NOMO-1 (cell line): Measurements from ENCODE around the gene BZW2.
A peak's percentile ranks its signal among the peaks of the same experiment; 100 is the strongest.
"Not testable (repeated sequence)": the region's sequence is repeated elsewhere in the genome, so short reads cannot be mapped to it uniquely, and the experiment has no call there.

Experiments
- DNase-seq, 2 experiments: peaks; one replicate each; lab custom pipeline; 2025; ENCODE audit not compliant: unreplicated experiment in 2 of 2; lab: John Stamatoyannopoulos, UW

The BZW2 gene

GRCh38 chr7:16670021-16670420, 24.0 kb downstream of the BZW2 start:
- DNase-seq = no peak

DNA sequence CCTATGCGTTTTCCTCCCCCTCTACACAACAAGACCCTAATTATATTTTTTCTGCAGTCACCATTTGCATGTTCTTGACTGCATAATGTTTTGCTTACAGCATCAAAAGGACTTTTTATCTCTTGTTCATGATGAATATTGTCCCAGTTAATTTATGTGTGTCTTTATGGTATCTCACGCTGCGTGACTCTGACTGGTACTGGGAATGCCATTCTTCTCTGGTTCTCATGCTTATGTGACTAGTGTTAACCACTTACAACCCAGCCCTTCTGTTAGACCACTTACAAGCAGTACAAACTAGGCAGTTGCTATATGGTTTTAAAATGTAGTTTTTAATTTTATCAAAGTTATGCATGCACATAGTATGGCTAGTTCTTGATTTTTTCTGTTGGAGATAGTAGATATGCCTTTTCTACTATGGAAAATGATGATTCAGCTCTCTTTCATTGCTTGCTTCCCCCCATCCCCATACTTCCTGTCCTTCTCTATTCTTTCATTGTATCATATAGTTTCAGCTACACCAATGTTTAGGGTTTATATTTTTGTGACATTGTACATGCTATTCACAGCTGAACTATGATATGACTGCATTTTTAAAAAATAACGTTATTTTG, 24.9 kb downstream of the BZW2 start:
- DNase-seq = no peak

DNA sequence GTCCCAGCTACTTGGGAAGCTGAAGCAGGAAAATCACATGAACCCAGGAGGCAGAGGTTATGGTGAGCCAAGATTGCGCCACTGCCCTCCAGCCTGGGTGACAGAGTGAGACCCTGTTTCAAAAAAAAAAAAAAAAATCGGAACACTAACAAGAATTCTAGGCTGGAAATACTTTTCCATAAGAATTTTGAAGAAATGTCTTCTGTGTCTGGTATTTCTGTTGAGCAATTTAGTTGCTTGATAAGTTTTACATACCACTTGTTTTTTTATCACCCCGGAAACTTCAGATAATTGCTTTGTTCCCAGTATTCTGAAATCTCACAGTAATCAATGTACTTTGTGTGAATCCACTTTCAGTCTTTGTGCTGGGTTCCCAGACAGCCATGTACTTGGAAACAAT, 25.8 kb downstream of the BZW2 start:
- no peak for DNase-seq

GRCh38 chr7:16675277-16675676, 29.3 kb downstream of the BZW2 start:
- no peak for DNase-seq

DNA sequence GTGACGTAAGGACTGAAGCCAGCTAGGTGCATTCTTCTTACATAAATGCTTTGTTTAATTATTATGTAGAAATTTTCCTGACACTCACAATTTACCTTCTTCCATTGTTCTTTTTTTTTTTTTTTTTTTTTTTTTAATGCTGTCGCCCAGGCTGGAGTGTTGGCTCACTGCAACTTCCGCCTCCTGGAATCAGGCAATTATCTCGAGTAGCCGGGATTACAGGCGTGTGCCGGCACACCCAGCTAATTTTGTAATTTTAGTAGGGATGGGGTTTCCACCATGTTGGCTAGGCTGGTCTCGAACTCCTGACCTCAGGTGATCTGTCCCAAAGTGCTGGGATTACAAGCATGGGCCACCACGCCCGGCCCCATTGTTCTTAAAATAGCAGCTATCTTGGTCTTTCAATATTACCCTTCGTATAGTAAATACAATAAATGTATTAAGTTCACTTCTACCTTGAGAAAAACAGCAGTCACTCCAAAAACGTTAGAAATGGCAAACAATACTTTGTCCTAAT, 32.1 kb downstream of the BZW2 start:
- DNase-seq = no peak

DNA sequence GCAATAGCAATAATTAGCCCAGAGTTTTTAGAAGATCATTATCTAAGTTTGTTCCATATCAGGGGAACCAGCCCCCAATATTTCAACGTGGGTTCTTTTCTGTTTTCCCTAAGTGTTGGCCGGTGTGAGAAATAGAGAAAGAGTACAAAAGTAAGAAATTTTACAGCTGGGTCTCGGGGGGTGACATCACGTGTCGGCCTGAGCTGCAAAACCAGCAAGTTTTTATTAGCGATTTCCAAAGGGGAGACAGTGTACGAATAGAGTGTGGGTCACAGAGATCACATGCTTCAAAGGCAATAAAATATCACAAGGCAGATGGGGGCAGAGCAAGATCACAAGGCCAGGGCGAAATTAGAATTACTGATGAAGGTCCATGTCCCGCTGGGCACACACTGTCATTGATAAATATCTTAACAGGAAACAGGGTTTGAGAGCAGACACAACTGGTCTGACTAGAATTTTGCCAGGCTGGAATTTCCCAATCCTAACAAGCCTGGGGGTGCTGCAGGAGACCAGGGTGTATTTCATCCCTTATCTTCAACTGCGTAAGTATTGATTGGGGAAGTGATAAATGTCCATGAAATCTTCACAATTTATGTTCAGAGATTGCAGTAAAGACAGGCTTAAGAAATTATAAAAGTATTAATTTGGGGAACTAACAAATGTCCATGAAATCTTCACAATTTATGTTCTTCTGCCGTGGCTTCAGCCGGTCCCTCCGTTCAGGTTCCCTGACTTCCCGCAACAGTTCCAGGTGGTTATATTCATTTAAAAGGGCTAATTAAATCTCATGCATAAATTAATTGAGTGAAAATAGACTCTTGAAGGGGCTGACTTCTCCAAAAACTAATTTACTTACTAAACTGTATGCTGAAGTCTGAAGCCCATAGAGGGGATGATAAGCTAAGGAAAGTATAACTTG, 32.9 kb downstream of the BZW2 start:
- not testable (repeated sequence) for DNase-seq

GRCh38 chr7:16684935-16685334, 39.0 kb downstream of the BZW2 start:
- DNase-seq = no peak

DNA sequence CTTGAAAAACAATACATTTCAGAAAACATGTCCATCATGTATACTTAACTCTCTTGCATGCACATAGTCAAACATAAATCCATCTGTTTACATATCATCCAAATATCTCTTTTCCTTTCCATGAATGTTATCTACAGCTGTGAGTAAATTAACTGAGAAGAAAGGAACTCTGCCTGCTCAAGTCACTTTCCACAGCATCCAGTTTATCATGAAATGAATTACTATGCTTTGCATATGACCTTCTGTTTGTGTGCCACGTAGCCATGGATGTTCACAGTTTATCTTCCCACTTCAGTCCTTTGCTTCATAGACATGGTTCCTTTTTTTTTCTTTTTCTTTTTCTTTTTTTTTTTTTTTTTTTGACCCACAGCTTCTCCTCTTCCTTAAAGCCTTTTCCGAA, 39.6 kb downstream of the BZW2 start:
- DNase-seq = no peak

DNA sequence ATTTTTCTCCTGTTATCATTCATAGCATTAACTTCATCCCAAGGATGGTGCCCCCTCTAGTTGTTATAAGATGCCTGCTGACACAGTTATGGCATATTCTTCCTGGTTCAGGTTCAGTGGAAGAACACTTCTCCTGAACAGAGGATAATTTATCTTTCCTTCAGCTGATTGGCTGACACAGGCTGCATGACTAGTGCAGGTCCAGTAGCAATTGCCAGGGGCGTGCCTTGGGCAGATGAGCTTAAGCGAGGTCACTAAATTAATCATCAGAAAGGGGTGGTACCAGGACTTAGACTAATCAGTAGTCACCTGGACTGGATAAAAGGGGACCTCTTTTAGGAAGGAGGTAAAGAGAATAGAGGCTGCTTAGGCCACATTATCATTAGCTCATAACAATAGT, 42.3 kb downstream of the BZW2 start:
- DNase-seq = no peak

- no peak for DNase-seq
Observed at GRCh38 chr7:16691241-16691640, 45.3 kb downstream of the BZW2 start.

- DNase-seq = no peak
Observed at GRCh38 chr7:16693601-16694318, 47.8 kb downstream of the BZW2 start.

- no peak for DNase-seq
Observed at GRCh38 chr7:16694806-16695205, 48.8 kb downstream of the BZW2 start.

DNA sequence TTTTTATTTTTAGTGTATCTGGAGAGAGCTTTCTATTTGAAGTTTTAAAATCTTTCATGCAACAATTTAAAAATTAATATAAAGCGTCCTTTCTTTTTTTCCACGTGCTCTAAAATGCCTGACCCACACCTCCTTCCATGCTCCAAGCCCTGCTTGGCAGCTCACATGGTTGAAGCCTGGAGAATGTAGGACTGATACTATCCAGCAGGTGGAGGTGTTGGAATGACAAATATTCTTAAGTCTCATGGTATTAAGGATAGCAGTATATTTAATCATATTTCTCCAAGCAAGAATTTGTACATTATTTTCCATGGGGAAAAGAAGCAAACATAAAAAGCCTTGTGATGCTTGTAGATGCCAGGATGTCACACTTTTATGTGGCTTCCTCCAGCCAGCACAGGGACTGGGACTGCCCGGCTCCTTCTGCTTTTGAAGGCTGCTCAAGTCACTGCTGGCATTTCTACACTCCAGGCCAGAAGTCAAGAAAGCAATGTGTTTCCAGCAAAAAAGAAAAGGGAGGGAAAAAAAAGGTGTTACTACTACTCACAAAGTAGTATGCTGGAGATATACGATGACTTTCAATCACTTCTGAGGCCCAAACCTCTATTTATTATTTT, 49.7 kb downstream of the BZW2 start:
- DNase-seq = peak in 1 of 2 experiments; percentile 8

DNA sequence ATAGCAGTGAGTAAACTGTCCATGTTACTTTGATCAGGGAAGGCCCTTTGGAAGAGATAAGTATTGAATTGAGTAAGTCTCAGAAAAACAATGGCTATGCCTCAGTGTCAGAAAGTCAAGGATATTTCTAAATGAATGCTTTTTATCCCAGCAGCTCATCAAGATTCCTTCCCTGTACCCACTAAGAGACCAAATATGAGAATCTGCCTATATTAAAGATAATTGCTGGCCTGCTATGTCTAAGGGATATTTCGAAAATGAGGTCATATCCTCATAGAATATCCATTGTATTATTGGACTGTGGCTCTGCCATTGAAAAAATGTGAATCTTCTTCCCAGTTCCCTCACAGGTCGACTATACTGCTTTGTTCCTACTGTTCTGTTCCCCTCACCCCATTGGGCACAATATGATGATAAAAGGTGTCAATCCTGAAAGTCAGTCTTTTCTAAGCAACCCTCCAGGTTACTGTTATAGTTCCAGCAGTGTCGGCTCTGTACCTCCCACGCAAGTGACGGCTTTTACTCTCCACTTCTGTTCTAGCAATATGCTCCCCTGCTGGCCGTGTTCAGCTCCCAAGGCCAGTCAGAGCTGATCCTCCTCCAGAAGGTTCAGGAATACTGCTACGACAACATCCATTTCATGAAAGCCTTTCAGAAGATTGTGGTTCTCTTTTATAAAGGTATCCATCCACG, 51.7 kb downstream of the BZW2 start:
- DNase-seq = no peak

DNA sequence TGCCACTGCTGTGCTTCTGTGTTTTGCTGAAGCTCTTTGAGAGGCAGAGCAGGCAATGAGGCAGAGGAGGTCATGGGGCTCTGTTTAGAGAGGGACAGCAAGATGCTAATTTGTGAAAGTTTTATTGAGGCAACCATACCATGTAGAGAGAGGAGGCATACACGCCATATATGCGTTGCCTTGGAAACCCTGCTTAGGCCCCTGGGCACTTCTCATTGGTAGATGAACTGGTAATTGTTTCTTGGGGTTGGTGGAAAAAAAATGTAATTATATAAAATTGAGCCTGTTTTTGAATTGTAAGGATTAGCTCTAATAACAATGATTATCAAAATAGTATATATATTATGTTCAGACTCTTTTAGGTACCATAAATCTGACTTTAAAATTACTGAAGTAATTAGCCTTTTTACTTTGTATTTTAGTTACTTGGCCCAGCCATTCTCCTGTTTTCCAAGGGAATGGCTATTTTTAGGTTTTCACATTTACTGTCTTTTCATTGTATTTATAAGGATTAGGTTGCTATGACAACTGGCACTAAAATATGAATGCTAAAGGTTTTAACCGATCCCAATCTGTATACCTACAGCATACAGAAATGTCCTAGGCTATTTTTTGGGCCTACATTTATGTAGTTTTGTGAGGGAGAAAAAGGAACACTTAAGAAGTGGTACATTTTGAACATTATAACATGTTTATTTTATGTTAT, 52.4 kb downstream of the BZW2 start:
- DNase-seq = no peak

GRCh38 chr7:16702441-16702840, 56.5 kb downstream of the BZW2 start:
- DNase-seq = no peak

DNA sequence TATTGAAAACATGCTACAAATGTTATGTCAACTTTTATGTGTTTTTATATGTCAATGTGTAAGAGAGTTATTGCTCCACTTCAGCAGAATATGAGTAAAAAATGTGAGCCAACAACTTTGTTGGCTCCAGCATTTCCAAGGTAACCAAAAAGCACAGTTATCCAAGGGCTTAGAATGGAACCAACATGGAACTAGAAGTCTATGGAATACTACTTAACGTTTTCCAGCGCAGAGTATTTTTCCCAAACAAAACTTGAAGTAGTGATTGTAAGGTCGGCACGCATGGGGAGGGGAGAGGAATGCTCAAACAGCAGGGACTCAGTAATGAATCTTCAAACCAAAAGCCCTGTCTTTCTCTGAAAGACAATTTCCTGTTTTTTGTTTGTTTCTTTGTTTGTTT, 62.5 kb downstream of the BZW2 start:
- no peak for DNase-seq

GRCh38 chr7:16708980-16709379, 63.0 kb downstream of the BZW2 start:
- peak in 1 of 2 experiments; percentile 55 for DNase-seq

- no peak for DNase-seq
Observed at GRCh38 chr7:16710651-16711050, 64.7 kb downstream of the BZW2 start.

- DNase-seq = no peak
Observed at GRCh38 chr7:16711730-16712129, 65.7 kb downstream of the BZW2 start.
